ENCODE data around the gene MCCC1.

GRCh38 chr3:183098536-183099025, 715 bp downstream of the MCCC1 start:
- no peak for TF ChIP-seq ESRRG (CRISPR knock-in tag; IDR thresholded peaks at IDR 0.05)
- TF ChIP-seq CSRNP3 (CRISPR knock-in tag; IDR thresholded peaks at IDR 0.05), result no peak
- no peak for TF ChIP-seq TCF4 (CRISPR knock-in tag; IDR thresholded peaks at IDR 0.05; ENCODE audit: borderline replicate concordance)
- TF ChIP-seq SNAI2 (CRISPR knock-in tag; IDR thresholded peaks at IDR 0.05), result no peak
- TF ChIP-seq ZNF70 (CRISPR knock-in tag; IDR thresholded peaks at IDR 0.05), result no peak
- TF ChIP-seq ZFP3 (CRISPR knock-in tag; IDR thresholded peaks at IDR 0.05), result no peak
- no peak for TF ChIP-seq PATZ1 (CRISPR knock-in tag; IDR thresholded peaks at IDR 0.05; ENCODE audit: borderline replicate concordance)
- TF ChIP-seq POU6F1 (CRISPR knock-in tag; IDR thresholded peaks at IDR 0.05; ENCODE audit: borderline replicate concordance, low read depth), result no peak
- no peak for TF ChIP-seq TOX (CRISPR knock-in tag; IDR thresholded peaks at IDR 0.05; ENCODE audit: borderline replicate concordance)
- no peak for TF ChIP-seq RARB (CRISPR knock-in tag; IDR thresholded peaks at IDR 0.05)
- no peak for TF ChIP-seq TSHZ2 (CRISPR knock-in tag; IDR thresholded peaks at IDR 0.05)
- TF ChIP-seq ARNTL (CRISPR knock-in tag; IDR thresholded peaks at IDR 0.05; ENCODE audit: borderline replicate concordance, low read depth), result no peak
- TF ChIP-seq CREB5 (CRISPR knock-in tag; IDR thresholded peaks at IDR 0.05; ENCODE audit: low read depth), result no peak

All from SK-N-SH treated with all-trans-retinoic acid at 6 μM for 48 hours (cell line).